Measurements from ENCODE around the gene PRKN.

DNA sequence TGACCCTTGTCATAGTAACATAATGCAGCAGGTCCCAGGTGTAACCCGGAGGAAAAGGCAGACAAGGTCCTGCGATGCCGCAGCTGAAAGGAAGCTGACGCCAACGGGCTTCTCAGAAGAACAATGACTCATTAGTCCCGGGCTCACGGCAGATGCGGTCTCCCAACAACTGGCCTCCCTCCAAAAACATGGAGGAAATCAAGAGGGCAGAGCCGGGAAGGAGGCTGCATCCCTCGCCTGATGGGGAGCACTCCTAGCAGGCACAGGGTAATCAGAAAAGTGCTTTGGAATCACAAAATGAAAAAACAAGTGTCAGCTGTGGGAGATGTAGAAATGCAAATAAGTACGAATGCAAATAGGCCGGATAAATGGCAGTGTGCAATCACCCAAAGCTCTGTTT lies 1288.5 kb downstream of the PRKN start:
- TF ChIP-seq, protein P1, sequence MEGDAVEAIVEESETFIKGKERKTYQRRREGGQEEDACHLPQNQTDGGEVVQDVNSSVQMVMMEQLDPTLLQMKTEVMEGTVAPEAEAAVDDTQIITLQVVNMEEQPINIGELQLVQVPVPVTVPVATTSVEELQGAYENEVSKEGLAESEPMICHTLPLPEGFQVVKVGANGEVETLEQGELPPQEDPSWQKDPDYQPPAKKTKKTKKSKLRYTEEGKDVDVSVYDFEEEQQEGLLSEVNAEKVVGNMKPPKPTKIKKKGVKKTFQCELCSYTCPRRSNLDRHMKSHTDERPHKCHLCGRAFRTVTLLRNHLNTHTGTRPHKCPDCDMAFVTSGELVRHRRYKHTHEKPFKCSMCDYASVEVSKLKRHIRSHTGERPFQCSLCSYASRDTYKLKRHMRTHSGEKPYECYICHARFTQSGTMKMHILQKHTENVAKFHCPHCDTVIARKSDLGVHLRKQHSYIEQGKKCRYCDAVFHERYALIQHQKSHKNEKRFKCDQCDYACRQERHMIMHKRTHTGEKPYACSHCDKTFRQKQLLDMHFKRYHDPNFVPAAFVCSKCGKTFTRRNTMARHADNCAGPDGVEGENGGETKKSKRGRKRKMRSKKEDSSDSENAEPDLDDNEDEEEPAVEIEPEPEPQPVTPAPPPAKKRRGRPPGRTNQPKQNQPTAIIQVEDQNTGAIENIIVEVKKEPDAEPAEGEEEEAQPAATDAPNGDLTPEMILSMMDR (conservative IDR thresholded peaks at IDR 0.05): no peak
- no peak for TF ChIP-seq ZFX (IDR thresholded peaks at IDR 0.05)

All from C4-2B (cell line).